Pancreas (tissue), 10 donors: ENCODE measurements around the gene CTNNA3. TPM values are rescaled to one million over a fixed set of nuclear protein-coding genes. Genes with fewer than 3 reads are reported as not detected.

ENCODE experiments used
- ATAC-seq, 4 donors: fragments of 200-7000 bp; cut with Tn5 transposase; one replicate each; pipeline versions ENCODE4 v1.8.0 to v1.9.1; 2020; ENCODE audit warnings: mild to moderate bottlenecking in 4 of 4, moderate library complexity in 4 of 4
- DNase-seq, 6 donors: peaks; one replicate each; pipeline ENCODE4 v3.0.0-alpha.2; 2020
- FAIRE-seq: peaks from 2 replicates; lab custom pipeline; 2012; peaks lifted over from hg19 to GRCh38; lab: Jason Lieb, UNC
- H3K27ac ChIP-seq, 4 donors: fragments of 200-600 bp; sonication (generic); 1 replicate in 3 of 4; 2 replicates in 1 of 4; pipeline versions ENCODE4 v1.5.0 to v1.8.0; 2020
- H3K27me3 ChIP-seq, 4 donors: fragments of 200-600 bp; one replicate each; pipeline ENCODE4 v1.8.0; 2021
- H3K36me3 ChIP-seq, 3 donors: fragments of 200-600 bp; sonication (generic) in 1 of 3; one replicate each; pipeline versions ENCODE4 v1.5.0 to v1.8.0; 2020 to 2021
- H3K4me1 ChIP-seq, 3 donors: fragments of 200-600 bp; one replicate each; pipeline ENCODE4 v1.8.0; 2021
- H3K4me3 ChIP-seq, 4 donors: fragments of 200-600 bp; sonication (generic) in 2 of 4; one replicate each; pipeline versions ENCODE4 v1.5.0 to v1.8.0; 2020 to 2021
- H3K9me3 ChIP-seq, 4 donors: fragments of 200-600 bp; one replicate each; pipeline ENCODE4 v1.8.0; 2021
- CTCF ChIP-seq, 4 donors: fragments of 200-600 bp; sonication (generic) in 3 of 4; IDR thresholded peaks; one replicate each; pipeline versions ENCODE4 v1.5.0 to v1.8.0; 2021; ENCODE audit warnings: antibody characterized with exemption in 4 of 4
- WGBS, 2 donors: extraction: QIAGEN DNeasy Blood & Tissue Kit; methylation state at CpG; one replicate each; pipeline ENCODE4 v1.1.7; 2013; 5-methylcytosine and 5-hydroxymethylcytosine counted together
- intact Hi-C, 3 donors: fragments of 100-400 bp; cut with DNase I; formaldehyde crosslinking; loops; one replicate each; pipeline versions ENCODE4 v1.11.1 to v1.14.2; 2022
- polyA plus RNA-seq, 2 donors: library from polyadenylated mRNA; stranded (reverse); fragments of 200-250 nt; gene quantifications; one replicate each; pipeline ENCODE4 v1.2.3, GENCODE V29; 2013
- total RNA-seq, 6 donors: library from RNA; stranded (reverse); fragmentation: NEBNext Ultra II Directional in 4 of 6; extraction: Animal tissue kit (Norgen Biotek cat#: 25700) in 4 of 6; gene quantifications; one replicate each; pipeline versions ENCODE4 v1.2.1 to v1.2.4, GENCODE V29; 2021 to 2023
- donor health status: healthy with polysubstance abuse.
- donor health status: DM: no; HTN: no; CAD: no; lungs with moderate emphysema.
- donor health status: DM: no; HTN: no; CAD: no.
- donor health status: control.
- donor health status: control.
- donor health status: Bipolar disorder and iron deficiency.
- donor health status: DM: yes; HTN: yes; CAD: no.
- donor health status: DM: no; HTN: no; CAD: no.
- donor health status: DM: no; HTN: no; CAD: no.
- donor health status: DM: yes; HTN: yes; CAD: no.

Gene CTNNA3
- total and polyA plus RNA-seq, 8 donors = 0.02 to 0.83 (median 0.21) TPM

- Histone ChIP-seq H3K4me3 (no peak overlapping the region), H3K9me3 (no peaks in the 10 kb centered on the region), H3K27me3 (no peaks in the 10 kb centered on the region), H3K36me3 (no peaks in the 10 kb centered on the region), H3K4me1 (no peaks in the 10 kb centered on the region), H3K27ac (no peak overlapping the region)
- intact Hi-C loops = no loop called here
- DNase-seq (no peak), ATAC-seq (peak; percentile 46 to 79 (median 77)), FAIRE-seq (no peak)
- WGBS, 2 donors = 28 to 33% methylated on average over 1 of the region's 1 CpG
- no peak for TF ChIP-seq CTCF (IDR thresholded peaks at IDR 0.05)
These were observed 859.9 kb downstream of the CTNNA3 start for GRCh38 chr10:66836057-66836456.

- DNase-seq (no peak), FAIRE-seq (no peak), ATAC-seq (peak in 3 of 4 donors; percentile 37 to 63 (median 45))
- Histone ChIP-seq H3K9me3 (no peaks in the 10 kb centered on the region), H3K27ac (peak overlapping the region in 1 of 4 donors; percentile 33), H3K27me3 (no peaks in the 10 kb centered on the region), H3K36me3 (no peaks in the 10 kb centered on the region), H3K4me1 (no peaks in the 10 kb centered on the region), H3K4me3 (no peak overlapping the region)
- intact Hi-C loops = no loop called here
- TF ChIP-seq CTCF (IDR thresholded peaks at IDR 0.05) = no peak
These were observed 860.6 kb downstream of the CTNNA3 start for GRCh38 chr10:66835400-66835799.

- H3K27me3 ChIP-seq = no peaks in the 10 kb centered on the region
These were observed 861.2 kb downstream of the CTNNA3 start for GRCh38 chr10:66834802-66835201.

GRCh38 chr10:66833861-66834260 lies 862.1 kb downstream of the CTNNA3 start:
- DNase-seq (no peak), FAIRE-seq (no peak), ATAC-seq (no peak)
- intact Hi-C loops = no loop called here
- no peak for TF ChIP-seq CTCF (IDR thresholded peaks at IDR 0.05)
- H3K4me1 ChIP-seq = no peaks in the 10 kb centered on the region
- no peak overlapping the region for H3K4me3 ChIP-seq
- H3K36me3 ChIP-seq = no peaks in the 10 kb centered on the region
- no peaks in the 10 kb centered on the region for H3K9me3 ChIP-seq
- H3K27me3 ChIP-seq = no peaks in the 10 kb centered on the region
- no peak overlapping the region for H3K27ac ChIP-seq
- 33 to 41% methylated on average over 1 of the region's 1 CpG for WGBS, 2 donors

More at GRCh38 chr10:66834802-66835201, 861.2 kb downstream of the CTNNA3 start:
- H3K9me3 ChIP-seq = no peaks in the 10 kb centered on the region
- H3K4me1 ChIP-seq = no peaks in the 10 kb centered on the region
- TF ChIP-seq CTCF (IDR thresholded peaks at IDR 0.05) = no peak
- ATAC-seq (no peak), FAIRE-seq (no peak), DNase-seq (no peak)
- no peak overlapping the region for H3K4me3 ChIP-seq
- intact Hi-C loops = no loop called here
- H3K27ac ChIP-seq = no peak overlapping the region
- no peaks in the 10 kb centered on the region for H3K36me3 ChIP-seq

- Histone ChIP-seq H3K9me3 (no peaks in the 10 kb centered on the region), H3K27ac (no peak overlapping the region), H3K4me3 (no peak overlapping the region), H3K36me3 (no peaks in the 10 kb centered on the region), H3K4me1 (no peaks in the 10 kb centered on the region), H3K27me3 (no peaks in the 10 kb centered on the region)
- TF ChIP-seq CTCF (IDR thresholded peaks at IDR 0.05) = no peak
- FAIRE-seq (no peak), DNase-seq (no peak), ATAC-seq (no peak)
- intact Hi-C loops = no loop called here
- 79 to 82% methylated on average over 3 of the region's 3 CpGs for WGBS, 2 donors
These were observed 863.1 kb downstream of the CTNNA3 start for GRCh38 chr10:66832781-66833422.
